Hepatocyte (in vitro differentiated cells): ENCODE results near the gene NDUFV2.

ENCODE experiments used
- CTCF ChIP-seq: fragments of 200-600 bp; sonication (generic); IDR thresholded peaks from 2 replicates; pipeline ENCODE4 v1.5.1; 2016; ENCODE audit warnings: antibody characterized with exemption, mild to moderate bottlenecking; ENCODE audit not compliant: poor library complexity
- EZH2 ChIP-seq: fragments of 200-600 bp; sonication (generic); IDR thresholded peaks from 2 replicates; pipeline ENCODE4 v1.6.1; 2016; ENCODE audit warnings: antibody characterized with exemption, mild to moderate bottlenecking, borderline replicate concordance
- EZH2phosphoT487 ChIP-seq: fragments of 200-600 bp; sonication (generic); IDR thresholded peaks from one replicate; pipeline ENCODE4 v1.6.1; 2018; ENCODE audit warnings: antibody characterized with exemption, mild to moderate bottlenecking, low read depth, moderate library complexity; ENCODE audit not compliant: unreplicated experiment, severe bottlenecking

- TF ChIP-seq CTCF (no peak), EZH2phosphoT487 (no peak), EZH2 (no peak)
Observed at GRCh38 chr18:9090578-9090977, 11.9 kb upstream of the NDUFV2 start.
